Measurements from ENCODE around the gene HP1BP3.

The HP1BP3 gene, protein sequence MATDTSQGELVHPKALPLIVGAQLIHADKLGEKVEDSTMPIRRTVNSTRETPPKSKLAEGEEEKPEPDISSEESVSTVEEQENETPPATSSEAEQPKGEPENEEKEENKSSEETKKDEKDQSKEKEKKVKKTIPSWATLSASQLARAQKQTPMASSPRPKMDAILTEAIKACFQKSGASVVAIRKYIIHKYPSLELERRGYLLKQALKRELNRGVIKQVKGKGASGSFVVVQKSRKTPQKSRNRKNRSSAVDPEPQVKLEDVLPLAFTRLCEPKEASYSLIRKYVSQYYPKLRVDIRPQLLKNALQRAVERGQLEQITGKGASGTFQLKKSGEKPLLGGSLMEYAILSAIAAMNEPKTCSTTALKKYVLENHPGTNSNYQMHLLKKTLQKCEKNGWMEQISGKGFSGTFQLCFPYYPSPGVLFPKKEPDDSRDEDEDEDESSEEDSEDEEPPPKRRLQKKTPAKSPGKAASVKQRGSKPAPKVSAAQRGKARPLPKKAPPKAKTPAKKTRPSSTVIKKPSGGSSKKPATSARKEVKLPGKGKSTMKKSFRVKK

DNA sequence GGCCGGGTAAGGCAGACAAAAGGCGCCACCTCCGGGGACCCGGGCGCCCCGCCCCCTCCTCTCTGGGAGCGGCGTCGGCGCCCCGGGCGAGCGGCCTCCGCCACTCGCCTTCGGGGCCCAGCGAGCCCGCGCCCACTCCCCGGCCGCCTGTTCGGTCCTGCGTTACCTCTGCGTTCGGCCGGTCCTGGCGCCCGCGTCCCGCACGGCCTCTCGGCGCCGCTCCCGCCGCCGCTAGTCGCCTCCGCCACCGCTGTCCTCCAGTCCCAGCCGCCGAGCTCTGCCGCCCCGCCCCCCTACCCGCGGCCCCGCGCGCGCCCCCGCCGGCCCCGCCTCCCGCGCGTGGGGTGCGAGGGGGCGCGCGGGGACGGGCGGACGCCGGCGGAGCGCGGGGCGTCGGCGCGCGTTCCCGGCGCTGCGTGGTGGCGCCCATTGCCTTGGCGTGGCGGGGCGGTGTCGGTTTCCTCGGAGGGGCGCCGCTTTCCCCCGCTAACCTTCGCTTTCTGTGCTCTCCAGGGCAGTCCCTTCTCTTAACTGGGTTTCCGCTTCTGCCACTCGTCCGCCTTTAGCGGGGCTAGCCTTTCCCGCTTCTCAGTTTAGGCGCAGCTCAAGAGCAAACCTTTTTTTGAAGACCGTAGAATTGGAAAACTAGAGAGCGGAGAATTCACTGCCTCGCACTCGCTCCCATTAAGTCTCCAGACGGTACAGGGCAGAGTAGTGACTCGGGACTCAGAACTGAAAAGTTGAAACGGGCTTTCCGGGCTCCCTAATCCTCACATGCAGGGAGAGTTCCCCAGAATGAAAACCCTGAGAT is at the start of gene HP1BP3:
HP1BP3 (minus strand) TSS at position 279 of the 811 bp plus-strand sequence. CDS start 6,867 bp downstream, outside the sequence.
- TF ChIP-seq FOXM1 (IDR thresholded peaks at IDR 0.05; ENCODE audit: borderline replicate concordance, low read depth): peak; percentile 29; the same call in 1 of the 2 replicates
- TF ChIP-seq EP300 (IDR thresholded peaks at IDR 0.05; ENCODE audit: borderline replicate concordance): no peak
- peak; percentile 19; the same call in 1 of the 2 replicates for TF ChIP-seq ZBTB7A (IDR thresholded peaks at IDR 0.05; ENCODE audit: low read depth)
- no peak for TF ChIP-seq NFIC (IDR thresholded peaks at IDR 0.05)
- TF ChIP-seq, protein P1, sequence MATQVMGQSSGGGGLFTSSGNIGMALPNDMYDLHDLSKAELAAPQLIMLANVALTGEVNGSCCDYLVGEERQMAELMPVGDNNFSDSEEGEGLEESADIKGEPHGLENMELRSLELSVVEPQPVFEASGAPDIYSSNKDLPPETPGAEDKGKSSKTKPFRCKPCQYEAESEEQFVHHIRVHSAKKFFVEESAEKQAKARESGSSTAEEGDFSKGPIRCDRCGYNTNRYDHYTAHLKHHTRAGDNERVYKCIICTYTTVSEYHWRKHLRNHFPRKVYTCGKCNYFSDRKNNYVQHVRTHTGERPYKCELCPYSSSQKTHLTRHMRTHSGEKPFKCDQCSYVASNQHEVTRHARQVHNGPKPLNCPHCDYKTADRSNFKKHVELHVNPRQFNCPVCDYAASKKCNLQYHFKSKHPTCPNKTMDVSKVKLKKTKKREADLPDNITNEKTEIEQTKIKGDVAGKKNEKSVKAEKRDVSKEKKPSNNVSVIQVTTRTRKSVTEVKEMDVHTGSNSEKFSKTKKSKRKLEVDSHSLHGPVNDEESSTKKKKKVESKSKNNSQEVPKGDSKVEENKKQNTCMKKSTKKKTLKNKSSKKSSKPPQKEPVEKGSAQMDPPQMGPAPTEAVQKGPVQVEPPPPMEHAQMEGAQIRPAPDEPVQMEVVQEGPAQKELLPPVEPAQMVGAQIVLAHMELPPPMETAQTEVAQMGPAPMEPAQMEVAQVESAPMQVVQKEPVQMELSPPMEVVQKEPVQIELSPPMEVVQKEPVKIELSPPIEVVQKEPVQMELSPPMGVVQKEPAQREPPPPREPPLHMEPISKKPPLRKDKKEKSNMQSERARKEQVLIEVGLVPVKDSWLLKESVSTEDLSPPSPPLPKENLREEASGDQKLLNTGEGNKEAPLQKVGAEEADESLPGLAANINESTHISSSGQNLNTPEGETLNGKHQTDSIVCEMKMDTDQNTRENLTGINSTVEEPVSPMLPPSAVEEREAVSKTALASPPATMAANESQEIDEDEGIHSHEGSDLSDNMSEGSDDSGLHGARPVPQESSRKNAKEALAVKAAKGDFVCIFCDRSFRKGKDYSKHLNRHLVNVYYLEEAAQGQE (IDR thresholded peaks at IDR 0.05; ENCODE audit: low read depth): 0 out of 2 replicates have a peak, but pooled peaks have one; percentile 9
- no peak; the same call in 1 of the 2 replicates for TF ChIP-seq TAF1 (IDR thresholded peaks at IDR 0.05; ENCODE audit: low read depth)
- TF ChIP-seq, protein P2, sequence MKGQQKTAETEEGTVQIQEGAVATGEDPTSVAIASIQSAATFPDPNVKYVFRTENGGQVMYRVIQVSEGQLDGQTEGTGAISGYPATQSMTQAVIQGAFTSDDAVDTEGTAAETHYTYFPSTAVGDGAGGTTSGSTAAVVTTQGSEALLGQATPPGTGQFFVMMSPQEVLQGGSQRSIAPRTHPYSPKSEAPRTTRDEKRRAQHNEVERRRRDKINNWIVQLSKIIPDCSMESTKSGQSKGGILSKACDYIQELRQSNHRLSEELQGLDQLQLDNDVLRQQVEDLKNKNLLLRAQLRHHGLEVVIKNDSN (IDR thresholded peaks at IDR 0.05): no peak
- TF ChIP-seq, protein P3, sequence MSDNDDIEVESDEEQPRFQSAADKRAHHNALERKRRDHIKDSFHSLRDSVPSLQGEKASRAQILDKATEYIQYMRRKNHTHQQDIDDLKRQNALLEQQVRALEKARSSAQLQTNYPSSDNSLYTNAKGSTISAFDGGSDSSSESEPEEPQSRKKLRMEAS (IDR thresholded peaks at IDR 0.05): peak; percentile 55; the same call in 1 of the 2 replicates
- no peak for TF ChIP-seq CREB1 (IDR thresholded peaks at IDR 0.05; ENCODE audit: low read depth)
- TF ChIP-seq EGR1 (IDR thresholded peaks at IDR 0.05): no peak
- TF ChIP-seq RAD21 (IDR thresholded peaks at IDR 0.05; ENCODE audit: low read depth): no peak
- peak; percentile 62; the same call in 1 of the 2 replicates for TF ChIP-seq YY1 (IDR thresholded peaks at IDR 0.05; ENCODE audit: low read depth)

DNA sequence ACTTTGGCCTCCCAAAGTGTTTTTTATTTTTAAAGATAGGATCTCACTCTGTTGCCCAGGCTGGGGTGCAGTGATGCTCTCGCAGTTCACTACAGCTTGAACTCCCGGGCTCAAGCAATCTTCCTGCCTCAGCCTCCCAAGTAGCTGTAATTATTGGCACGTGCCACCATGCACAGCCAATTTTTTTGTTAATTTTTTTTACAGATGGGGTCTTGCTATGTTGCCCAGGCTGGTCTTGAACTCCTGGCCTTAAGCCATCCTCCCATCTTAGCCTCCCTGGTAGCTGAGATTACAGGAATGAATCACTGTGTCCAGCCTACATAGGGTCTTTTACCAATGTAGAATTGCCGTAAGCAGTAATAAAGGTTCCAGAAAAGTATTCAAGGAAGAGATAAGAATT is 49.1 kb upstream of the HP1BP3 start:
- no peak for TF ChIP-seq TEAD4 (IDR thresholded peaks at IDR 0.05)
- no peak for TF ChIP-seq CEBPB (IDR thresholded peaks at IDR 0.05)
- TF ChIP-seq TCF12 (IDR thresholded peaks at IDR 0.05; ENCODE audit: low read depth): no peak
- TF ChIP-seq, protein P1 (IDR thresholded peaks at IDR 0.05; ENCODE audit: low read depth): no peak
- no peak for TF ChIP-seq NFIC (IDR thresholded peaks at IDR 0.05)
- TF ChIP-seq EGR1 (IDR thresholded peaks at IDR 0.05): no peak

DNA sequence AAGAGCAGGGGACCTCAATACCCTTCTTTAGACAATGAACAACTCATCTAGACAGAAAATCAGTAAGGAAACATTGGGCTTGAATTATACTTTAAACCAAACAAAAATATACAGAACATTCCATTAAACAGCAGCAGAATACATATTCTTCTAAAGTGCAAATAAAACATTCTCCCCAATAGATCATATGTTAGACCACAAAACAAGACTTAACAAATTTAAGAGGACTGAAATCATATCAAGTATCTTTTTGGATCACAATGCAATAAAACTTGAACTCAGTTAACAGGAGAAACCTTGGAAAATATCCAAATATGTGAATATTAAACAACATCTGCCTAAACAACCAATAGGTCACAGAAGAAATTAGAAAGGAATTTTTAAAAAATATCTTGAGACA is 47.7 kb upstream of the HP1BP3 start:
- no peak for TF ChIP-seq FOXM1 (IDR thresholded peaks at IDR 0.05; ENCODE audit: borderline replicate concordance, low read depth)
- no peak for TF ChIP-seq YY1 (IDR thresholded peaks at IDR 0.05; ENCODE audit: low read depth)
- TF ChIP-seq TCF12 (IDR thresholded peaks at IDR 0.05; ENCODE audit: low read depth): no peak
- no peak for TF ChIP-seq CREB1 (IDR thresholded peaks at IDR 0.05; ENCODE audit: low read depth)
- no peak for TF ChIP-seq RAD21 (IDR thresholded peaks at IDR 0.05; ENCODE audit: low read depth)
- TF ChIP-seq, protein P3 (IDR thresholded peaks at IDR 0.05): no peak
- TF ChIP-seq, protein P2 (IDR thresholded peaks at IDR 0.05): no peak
- TF ChIP-seq, protein P1 (IDR thresholded peaks at IDR 0.05; ENCODE audit: low read depth): no peak
- TF ChIP-seq NFIC (IDR thresholded peaks at IDR 0.05): no peak
- no peak for TF ChIP-seq TAF1 (IDR thresholded peaks at IDR 0.05; ENCODE audit: low read depth)
- TF ChIP-seq TEAD4 (IDR thresholded peaks at IDR 0.05): no peak
- no peak for TF ChIP-seq EP300 (IDR thresholded peaks at IDR 0.05; ENCODE audit: borderline replicate concordance)
- TF ChIP-seq CEBPB (IDR thresholded peaks at IDR 0.05): no peak
